GM18868 (cell line): Measurements from ENCODE around the gene CBX2.

ENCODE experiments used
- ATAC-seq: cut with Tn5 transposase; IDR thresholded peaks from one replicate; pipeline ENCODE4 v1.9.1; 2021; ENCODE audit warnings: mild to moderate bottlenecking, moderate library complexity; ENCODE audit not compliant: unreplicated experiment

CBX2 gene

DNA sequence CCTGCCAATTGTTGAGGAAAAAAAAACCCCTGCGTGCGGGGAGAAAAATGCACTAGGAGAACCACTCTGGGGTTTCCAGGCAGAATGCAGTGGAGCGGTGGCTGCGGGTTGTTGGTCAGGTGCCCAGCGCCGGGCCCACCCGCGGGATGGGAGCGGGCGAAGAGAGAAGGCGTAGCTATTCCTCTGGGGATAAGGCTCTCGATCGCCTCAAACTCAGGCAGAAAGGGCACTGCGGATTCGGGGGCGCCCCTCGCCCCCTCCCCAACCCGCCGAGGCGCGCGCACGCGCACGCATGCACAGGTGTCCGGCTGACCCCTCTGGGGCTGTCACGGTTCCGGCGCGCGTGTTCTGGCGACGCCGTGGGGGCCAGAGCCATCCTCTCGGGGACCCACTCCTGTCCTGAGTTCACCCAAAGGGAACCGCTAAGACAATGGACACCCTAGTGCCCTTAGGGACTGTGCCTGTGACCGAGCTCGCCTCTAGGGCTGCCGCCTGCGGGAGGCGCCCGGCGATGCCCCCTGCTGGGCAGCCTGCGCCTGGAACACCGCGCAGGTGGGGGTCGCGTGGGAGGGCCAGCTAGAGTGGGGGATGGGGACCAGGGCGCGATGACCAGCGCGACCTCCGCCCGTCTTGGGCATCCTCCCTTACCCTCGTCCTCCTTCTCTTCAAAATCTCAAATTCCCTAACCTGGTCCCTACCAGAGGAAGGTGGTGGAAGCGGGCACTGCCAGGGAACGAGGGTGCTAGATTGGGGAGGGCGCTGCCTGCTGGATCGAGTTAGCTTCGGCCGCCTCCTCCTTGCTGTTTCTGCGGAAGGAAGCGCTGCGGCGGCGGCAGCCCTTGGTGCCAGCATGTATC lies 33.3 kb downstream of the CBX2 start:
- no peak for ATAC-seq

DNA sequence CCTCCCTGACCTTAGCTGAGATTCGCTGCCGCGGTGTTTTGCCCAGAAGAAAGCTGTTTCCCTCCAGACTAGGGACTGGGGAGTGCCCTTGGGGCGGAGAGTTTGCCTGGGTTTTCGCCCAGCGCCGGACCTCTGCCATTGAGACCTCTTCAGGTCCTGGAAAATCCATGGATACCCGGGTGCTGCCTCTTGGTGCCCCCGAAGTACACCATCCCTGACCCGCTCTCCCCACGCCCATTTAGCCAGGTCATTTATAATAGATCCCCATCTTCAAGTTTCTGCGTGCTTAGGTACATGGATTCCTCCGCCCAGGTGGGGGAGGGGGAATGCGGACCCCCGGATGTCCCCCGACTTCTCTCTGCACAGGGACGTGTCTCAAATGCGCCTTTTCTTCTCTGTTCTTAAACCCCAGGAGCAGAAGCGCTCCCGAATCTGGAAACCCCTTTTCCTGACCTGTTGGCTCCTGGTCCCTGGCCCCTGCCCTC lies 34.0 kb downstream of the CBX2 start:
- no peak for ATAC-seq

DNA sequence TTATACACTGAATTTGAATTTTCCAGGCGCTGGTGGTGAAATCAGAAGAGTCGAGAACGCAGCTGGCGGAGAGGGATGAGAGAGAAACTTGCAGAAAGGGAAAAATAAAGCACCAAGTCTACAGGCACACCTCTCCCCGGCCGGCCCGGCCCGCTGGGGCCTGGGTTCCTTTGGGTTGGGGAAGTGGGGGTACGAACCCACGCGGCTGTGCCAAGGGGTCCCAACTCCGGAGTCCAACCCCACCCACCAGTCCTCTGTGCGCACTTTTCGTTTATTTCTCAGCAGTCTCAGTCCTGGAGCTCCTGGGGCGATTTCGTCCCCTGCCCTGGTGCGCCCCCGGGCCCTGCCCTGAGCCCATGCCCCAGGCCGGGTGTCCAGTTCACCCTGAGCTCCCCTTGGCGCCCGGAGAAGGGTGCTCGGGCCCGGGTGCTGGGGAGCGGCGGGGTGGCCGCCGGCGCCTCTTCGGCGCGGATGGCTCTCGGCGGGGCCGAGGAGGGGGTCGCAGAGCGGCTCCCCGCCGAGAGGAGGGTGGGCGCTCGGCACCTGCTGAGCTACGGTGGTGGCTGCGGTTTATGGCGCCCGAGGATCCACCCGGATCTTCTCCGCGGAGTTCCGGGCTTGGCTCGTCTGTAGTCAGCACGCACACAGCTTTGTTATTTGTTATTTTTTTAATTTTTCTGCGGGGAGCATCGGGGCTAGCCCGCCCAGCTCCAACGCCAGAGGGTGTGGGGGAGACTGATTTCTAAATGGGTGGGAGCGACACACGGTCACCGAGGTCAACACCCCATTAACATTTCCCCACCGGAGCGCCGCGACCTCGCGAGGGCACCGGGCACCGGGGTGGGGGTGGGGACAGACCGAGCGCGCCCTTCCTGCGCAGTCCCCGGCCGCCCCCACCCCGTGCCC lies 34.7 kb downstream of the CBX2 start:
- no peak for ATAC-seq

DNA sequence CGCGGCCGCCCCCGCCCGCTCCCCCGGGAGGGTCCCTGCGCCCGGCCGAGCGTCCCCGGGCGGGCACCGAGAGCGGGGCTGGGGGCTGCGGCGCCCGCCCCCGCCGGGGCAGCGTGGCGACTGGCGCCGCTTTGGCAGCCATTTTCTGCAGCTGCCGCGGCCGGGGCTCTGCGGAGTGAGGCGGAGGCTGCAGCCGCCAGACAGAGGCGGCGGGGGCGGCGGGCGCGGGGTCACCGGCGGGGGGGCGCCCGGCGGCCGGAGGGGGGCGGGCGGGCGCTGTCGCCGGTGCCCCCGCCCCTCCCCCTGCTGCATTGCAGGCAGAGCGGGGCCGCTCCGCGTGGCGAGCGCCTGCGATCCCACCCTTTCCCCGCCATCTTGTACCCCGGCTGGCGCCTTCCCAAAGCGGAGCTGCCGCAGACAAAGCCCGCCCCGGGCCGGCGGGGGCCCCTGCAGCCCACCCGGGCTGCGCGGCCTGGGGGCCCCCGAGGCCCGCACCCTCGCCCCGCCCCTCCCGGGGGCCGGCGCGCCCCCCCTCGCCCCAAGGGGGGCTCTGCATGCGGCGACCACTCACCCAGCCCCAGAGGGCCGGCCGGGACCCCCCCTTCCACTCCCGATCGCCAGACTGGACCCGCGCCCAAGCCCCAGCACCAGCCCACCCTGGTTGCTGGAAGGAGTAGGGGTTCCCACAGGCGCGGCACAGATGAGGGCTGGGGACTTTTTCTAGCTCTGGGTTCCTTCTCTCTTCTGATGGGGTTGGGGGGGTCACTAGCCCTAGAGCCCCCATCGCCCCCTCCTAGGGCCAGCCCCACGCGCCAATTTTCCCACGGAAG lies 35.6 kb downstream of the CBX2 start:
- ATAC-seq, result no peak

DNA sequence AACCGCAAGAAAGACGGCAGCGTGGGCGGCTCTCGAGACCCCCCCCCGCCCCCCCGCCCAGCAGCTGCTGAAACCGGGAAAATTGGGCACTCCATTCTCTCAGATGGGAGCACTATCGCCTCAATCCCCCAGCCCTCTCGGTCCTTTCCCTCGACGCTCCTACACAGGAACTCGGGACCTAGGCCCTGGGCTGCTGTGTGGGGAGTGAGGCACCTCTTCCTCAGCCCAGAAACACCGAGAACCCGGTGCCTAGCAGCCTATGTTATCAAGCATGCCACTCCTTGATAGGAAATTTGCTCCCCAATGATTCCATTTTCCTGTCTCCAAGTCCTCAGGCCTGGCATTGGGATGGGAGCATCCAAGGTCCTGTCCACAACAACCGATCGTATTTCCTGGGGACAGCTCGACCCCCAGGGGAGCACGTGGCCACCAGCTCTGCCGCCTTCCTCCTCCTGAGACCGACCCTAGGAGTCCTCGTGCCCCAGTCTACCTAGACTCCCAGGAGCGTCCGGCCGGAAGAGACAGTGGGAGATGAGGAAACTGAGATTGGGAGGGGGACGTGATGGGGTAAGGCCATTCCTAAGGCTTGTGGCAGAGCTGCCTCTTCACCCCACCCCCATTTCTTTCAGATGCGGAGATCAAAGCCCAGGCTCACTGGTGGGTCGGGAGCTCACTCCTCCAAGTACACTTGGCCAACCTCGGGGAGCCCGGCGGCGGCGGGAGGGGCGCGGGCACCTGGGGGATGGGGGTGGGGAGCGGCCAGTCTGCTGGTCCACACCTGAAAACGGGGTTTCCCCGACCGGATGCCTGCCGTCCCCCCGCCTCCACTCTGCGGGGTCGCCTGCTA lies 36.4 kb downstream of the CBX2 start:
- no peak for ATAC-seq

DNA sequence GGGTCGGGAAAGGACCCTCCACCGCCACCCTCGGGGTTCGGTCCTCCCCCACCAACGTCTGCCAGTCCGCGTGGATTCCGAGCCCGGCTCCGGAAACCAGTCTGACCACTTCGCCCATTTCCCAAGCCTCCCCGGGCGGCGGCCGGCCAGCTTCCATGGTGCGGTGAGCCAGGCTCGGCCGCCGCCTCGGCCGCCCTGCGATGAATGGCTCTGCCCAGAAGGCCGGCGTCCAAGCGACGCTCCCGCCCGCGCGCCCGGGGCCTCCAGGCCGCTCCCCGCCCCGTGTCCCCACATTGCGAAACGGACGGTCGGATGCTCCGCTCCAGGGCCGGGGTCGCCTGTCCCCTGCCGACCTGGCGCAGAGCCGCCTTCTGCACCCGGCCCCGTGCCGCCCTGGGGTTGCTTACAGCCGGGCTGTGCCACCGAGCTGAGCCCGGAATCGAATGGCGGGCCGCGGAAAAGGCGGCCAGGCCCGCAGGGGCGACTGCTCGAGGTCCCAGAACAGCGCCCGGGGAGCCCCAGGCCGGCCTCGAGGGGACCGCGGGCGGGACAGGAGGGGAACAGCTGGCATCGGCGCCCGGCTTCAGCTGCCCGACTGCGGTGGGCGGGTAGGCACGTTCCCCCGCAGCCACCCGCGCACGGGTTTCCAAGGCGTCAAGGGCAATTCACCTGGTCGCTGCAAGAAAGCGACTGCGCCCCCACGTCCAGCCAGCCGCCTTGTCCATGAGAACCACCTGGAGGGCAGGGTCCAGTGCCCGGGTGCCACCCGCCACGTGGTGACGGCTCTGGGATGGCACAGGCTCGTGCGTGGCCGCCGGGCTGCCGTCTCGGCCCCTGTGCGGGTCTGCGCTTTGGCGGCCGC lies 37.3 kb downstream of the CBX2 start:
- ATAC-seq, result no peak

DNA sequence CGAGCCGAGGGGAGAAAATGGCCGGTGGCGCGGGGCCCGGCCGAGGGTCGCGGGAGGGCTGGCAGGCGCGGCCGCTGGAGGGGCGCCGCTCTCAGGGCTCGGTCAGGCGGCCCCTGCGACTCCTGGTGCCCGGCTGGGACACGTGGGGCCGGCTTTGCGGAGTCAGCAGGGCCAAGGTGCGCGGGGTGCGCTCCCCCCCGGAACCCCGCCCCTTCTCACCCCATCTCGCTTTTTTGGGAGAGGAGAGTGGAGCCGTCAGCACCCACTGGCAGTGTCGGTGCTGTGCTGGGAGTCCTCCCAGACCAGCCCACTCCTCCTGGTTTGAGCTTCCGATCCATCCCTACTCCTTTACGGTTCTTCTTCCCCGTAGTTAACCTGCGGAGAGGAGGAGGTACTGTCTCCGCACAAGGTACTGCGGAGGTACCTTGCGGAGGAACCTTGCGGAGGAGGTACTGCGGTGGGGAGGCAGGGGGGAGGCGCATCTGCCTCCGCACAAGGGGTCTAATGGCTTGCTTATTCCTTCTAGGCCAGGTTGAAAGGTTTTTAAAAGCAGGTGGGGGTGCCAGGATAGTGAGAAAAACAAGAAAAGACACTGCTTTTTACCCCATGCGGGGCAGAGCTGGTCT lies 38.0 kb downstream of the CBX2 start:
- ATAC-seq, result no peak

DNA sequence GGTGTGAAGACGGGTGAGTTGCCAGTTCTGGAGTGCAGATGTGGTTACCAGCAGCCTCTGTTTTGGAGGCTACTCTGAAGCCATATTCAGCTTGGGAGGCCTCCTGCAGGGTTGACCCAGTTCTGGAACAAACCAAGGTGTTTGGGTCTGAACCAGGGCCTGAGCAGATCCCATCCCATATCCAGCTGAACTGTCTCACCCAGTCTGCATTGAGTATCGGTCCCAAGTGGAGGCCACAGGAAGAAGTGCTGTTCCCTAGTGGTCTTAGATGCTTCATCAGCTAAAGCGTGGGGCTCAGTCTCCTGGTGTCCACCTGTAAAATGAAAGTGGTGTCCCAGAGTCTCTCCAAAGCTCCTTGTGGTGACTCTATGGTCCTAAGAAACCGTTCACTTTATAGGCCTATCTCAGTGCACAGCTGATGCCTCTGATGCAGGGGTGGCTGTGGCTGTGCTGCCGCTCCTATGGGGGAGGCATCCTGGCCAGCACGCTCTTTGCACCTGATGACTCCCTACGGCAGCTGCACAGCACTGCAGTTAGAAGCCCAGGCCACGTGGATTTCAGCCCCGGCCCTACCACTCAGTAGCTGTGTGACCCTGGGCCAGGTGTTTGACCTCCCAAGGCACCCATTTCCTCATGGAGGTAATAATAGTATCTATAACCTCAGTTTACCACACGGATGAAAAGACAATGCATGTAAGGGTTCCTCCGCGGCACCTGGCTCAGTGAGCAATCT lies 40.2 kb downstream of the CBX2 start:
- no peak for ATAC-seq

DNA sequence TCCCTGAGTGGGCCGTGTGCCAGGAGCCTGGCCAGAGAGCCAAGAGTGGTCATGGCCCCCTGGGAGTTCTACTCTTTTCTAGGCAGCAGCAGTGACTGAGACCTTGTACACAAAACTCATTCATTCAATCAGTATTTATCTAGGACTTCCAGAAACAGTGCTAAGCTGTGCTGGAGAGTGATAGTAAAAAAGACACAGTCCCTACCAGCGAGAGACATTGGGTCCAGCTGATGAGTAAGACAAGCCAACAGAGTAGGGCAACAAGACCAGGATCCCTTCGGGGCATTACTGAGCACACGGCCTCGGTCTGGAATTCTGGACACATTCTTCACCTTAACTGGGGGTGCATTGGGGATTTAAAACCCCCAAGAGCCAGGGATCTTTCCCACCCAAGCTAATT lies 41.1 kb downstream of the CBX2 start:
- ATAC-seq, result no peak

DNA sequence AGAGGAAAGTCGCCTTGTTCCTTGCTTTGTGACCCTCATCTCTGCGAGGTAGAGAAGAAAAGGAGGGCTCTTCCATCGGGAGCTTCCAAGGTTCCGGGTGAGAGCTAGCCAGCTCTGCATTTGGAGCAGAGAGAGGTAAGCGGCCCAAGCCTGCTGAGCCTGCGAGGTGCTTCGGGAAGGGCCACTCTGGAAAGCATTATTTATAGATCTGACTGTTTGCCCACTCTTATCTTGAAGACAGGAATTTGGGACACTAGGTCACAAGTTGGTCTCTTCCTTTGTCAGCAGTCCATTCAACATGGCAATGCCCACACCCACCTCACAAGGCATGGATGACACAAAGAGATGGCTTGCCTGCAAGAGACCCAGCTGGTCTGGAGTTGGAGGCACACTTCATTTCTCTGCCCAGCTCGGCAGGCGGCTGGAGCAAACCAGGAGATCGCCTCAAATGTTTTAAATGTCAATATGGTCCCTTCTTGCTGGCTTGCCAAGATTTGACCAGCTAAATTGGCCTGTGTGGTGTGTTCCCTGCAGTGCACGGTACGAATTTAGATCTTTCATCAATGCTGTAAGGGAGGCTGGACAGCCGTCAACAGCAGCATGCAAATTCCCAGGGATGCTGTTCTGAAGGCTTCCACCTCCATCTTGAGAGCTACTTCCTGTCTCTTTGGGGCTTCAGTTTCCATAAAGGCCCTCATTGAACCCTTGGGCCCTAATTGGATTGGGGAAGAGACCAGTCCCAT lies 41.8 kb downstream of the CBX2 start:
- ATAC-seq, result no peak

DNA sequence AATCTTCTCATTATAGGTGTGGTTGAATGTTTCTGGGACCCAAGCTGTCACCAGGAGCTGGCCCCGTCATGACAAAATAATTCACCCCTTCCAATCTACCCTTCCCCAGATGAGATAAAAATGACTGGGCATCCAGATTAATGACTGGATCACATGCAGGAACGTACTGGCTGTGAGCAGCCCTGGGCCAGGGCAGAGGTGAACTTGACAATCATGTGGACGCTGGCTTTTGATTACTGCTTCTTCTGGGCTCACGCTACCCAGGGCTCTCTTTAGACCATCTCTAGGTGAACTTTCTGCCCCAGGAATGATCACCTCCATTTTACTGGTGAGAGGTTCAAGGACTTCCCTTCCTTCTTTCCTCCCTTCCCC lies 43.0 kb downstream of the CBX2 start:
- ATAC-seq, result no peak

DNA sequence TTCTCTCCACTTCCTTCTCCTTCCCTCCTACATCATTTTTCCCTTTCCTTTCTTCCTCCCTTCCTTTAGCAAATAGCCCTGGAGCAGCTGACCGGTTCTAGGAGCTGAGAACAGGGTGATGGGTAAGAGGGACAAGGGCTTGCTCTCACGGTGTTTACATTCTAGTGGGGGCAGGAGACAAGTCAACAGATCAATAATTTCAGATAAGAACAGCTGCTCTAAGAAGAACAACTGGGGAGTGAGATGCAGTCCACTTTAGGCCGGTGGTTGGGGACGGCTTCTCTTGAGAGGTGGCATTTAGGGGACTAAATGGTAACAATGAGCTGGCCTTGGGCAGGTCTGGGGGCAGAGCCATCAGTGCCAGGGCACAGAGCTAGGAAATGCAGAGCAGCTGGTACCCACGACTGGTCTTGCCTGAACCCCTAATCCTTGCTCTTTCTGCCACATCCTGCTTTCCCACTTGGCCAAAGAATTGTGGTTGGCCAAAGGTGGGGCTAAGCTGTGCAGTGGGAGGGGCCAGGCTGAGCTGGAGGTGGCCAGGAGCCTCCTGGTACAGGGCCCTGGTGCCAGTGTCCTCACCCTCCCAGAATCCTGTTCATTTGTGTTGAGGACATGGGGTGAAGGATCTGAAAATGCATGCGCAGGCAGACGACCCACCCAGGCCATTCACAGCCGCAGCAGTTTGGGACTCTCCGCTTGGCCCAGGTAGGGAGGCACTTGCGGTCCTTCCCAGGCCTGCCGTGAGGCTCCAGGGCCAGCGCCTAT lies 43.6 kb downstream of the CBX2 start:
- ATAC-seq, result no peak

DNA sequence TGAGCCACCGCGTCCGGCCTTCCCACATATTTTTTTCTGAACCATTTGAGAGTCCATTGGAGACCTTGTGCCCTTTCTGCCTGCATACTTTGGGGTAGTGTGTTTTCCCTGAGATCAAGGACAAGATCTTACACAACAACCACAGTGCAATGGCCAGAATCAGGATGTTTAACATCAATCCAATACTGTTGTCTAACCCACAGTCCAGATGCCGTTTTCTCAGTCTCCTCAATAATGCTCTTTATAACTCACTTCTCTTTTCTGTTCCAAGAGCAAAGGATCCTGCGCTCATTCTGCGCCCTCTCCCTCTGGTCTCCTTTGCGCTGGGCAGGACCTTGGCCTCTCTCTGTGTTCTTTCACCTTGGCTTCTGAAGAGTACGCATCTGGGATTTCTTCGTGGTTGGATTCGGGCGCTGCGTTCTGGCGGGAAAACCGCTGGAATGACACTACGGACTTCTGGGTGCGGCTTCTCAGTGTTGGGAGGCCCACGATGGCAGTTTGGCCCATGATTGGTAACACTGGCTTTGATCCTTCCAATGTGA lies 44.7 kb downstream of the CBX2 start:
- ATAC-seq, result no peak

DNA sequence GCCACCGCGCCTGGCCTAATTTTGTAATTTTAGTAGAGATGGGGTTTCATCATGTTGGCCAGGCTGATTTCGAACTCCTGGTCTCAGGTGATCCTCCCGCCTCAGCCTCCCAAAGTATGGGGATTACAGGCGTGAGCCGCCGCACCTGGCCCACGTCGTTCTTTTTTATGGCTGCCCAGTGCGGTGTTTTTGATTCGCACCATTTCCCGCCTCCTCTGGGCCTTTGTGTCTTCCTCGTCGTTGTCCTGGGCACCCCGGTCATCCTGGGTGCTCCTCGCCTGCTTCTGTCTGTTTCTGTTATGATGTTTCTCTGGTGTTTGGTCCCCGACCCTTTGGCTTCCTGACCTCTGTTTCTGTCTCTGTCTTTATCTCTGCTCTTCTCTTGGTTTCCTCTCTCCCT lies 46.3 kb downstream of the CBX2 start:
- ATAC-seq, result no peak

DNA sequence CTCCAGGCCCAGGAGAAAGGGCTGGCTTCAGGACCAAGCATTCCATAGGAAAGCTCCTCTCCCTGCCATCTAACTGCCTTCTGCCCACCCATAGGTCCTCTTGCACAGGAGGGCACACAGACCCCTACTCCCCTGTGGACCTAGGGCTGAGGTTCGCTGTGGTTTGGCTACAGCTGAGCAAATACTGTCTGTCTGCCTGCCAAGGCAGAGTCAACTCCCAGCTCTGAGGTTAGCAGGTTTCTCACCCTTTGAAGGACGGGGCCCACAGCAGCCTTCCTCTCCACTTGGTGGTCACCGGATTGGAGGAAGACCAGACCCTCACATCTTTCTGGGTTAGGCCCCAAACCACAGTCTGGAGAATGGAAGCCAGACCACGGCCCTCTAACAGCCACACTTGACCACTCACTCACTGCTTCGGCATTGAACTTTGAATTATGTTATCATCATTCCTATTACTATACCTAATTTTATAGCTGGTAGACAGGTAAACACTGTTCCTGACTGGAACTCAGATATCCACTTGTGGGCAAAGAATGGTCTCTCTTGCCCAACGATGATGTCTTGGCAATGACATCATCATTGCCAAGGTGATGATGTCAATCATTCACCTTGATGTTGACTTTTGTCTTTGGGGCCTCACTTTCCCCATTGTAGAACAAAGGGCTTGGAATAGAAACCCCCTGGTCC lies 47.1 kb downstream of the CBX2 start:
- ATAC-seq, result no peak

DNA sequence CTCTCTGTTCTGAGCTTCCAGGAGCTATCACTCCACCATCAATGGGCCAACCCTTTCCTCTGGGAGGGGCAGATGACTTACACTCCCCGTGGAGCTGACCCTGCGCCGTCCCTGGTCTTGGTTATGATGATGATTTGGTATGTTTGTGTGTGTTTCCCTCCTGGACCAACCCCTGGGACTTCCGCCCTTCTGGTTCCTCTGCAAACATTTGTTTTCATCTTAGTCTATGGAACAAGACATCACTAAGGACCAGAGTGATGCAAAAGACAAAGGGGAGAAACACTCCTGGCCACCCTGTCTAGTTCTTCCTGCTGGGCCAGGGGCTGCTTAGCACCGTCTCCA lies 47.6 kb downstream of the CBX2 start:
- no peak for ATAC-seq
